H9 (cell line): ENCODE data around the gene CC2D2A. TPM values are rescaled to one million over a fixed set of nuclear protein-coding genes. Genes with fewer than 3 reads are reported as not detected.

Experiments
- DNase-seq: peaks from one replicate; pipeline ENCODE4 v3.0.0-alpha.2; 2017
- H2AFZ ChIP-seq: one replicate; pipeline ENCODE4 v1.6.1; 2013; ENCODE audit warnings: mild to moderate bottlenecking, low read length, control low read depth, moderate library complexity
- H2AK5ac ChIP-seq: 2 replicates; pipeline ENCODE4 v1.6.1; 2013; ENCODE audit warnings: low read length, control low read depth, mixed read lengths; ENCODE audit not compliant: insufficient read length
- H2BK120ac ChIP-seq: one replicate; pipeline ENCODE4 v1.6.1; 2013; ENCODE audit warnings: low read depth, mild to moderate bottlenecking, low read length, control low read depth, inconsistent platforms; ENCODE audit not compliant: poor library complexity, severe bottlenecking
- H2BK12ac ChIP-seq: 2 replicates; pipeline ENCODE4 v1.6.1; 2013; ENCODE audit warnings: low read length, control low read depth, mixed read lengths, low read depth; ENCODE audit not compliant: insufficient read length
- H2BK15ac ChIP-seq: 2 replicates; pipeline ENCODE4 v1.6.1; 2013; ENCODE audit warnings: low read depth, low read length, control low read depth
- H2BK20ac ChIP-seq: one replicate; pipeline ENCODE4 v1.6.1; 2013; ENCODE audit warnings: low read depth, mild to moderate bottlenecking, low read length, control low read depth, inconsistent platforms; ENCODE audit not compliant: poor library complexity, severe bottlenecking
- H2BK5ac ChIP-seq: 2 replicates; pipeline ENCODE4 v1.6.1; 2013; ENCODE audit warnings: low read length, control low read depth, mixed read lengths; ENCODE audit not compliant: insufficient read length
- H3K14ac ChIP-seq: 2 replicates; pipeline ENCODE4 v1.6.1; 2013; ENCODE audit warnings: low read length, control low read depth; ENCODE audit not compliant: insufficient read depth
- H3K18ac ChIP-seq: 2 replicates; pipeline ENCODE4 v1.6.1; 2013; ENCODE audit warnings: low read depth, mild to moderate bottlenecking, mixed read lengths, low read length, control low read depth; ENCODE audit not compliant: insufficient read length
- H3K23ac ChIP-seq: 2 replicates; pipeline ENCODE4 v1.6.1; 2013; ENCODE audit warnings: low read length, control low read depth, mixed read lengths, low read depth; ENCODE audit not compliant: insufficient read length
- H3K23me2 ChIP-seq: 2 replicates; pipeline ENCODE4 v1.6.1; 2013; ENCODE audit warnings: low read depth, mild to moderate bottlenecking, mixed read lengths, low read length, control low read depth; ENCODE audit not compliant: insufficient read length, poor library complexity, severe bottlenecking
- H3K27ac ChIP-seq: 2 replicates; pipeline ENCODE4 v1.5.1; 2013; ENCODE audit warnings: low read length, control low read depth, mixed read lengths, low read depth; ENCODE audit not compliant: insufficient read length
- H3K27me3 ChIP-seq: 2 replicates; pipeline ENCODE4 v1.6.1; 2013; ENCODE audit warnings: low read length, control low read depth, inconsistent platforms; ENCODE audit not compliant: insufficient read depth
- H3K4ac ChIP-seq: 2 replicates; pipeline ENCODE4 v1.6.1; 2013; ENCODE audit warnings: low read depth, mild to moderate bottlenecking, control low read depth, inconsistent platforms, low read length, moderate library complexity
- H3K4me1 ChIP-seq: 2 replicates; pipeline ENCODE4 v1.6.1; 2013; ENCODE audit warnings: low read length, control low read depth, inconsistent platforms; ENCODE audit not compliant: insufficient read depth
- H3K4me2 ChIP-seq: 2 replicates; pipeline ENCODE4 v1.6.1; 2013; ENCODE audit warnings: low read length, control low read depth, mixed read lengths; ENCODE audit not compliant: insufficient read length, insufficient read depth
- H3K56ac ChIP-seq: 2 replicates; pipeline ENCODE4 v1.6.1; 2013; ENCODE audit warnings: low read depth, mild to moderate bottlenecking, mixed read lengths, low read length, control low read depth; ENCODE audit not compliant: insufficient read length
- H3K79me1 ChIP-seq: 2 replicates; pipeline ENCODE4 v1.6.1; 2013; ENCODE audit warnings: low read depth, mild to moderate bottlenecking, moderate library complexity, low read length, control low read depth, inconsistent platforms; ENCODE audit not compliant: insufficient read depth, poor library complexity, severe bottlenecking
- H3K79me2 ChIP-seq: 2 replicates; pipeline ENCODE4 v1.6.1; 2013; ENCODE audit warnings: low read length, control low read depth, inconsistent platforms; ENCODE audit not compliant: insufficient read depth
- H3K9ac ChIP-seq: 2 replicates; pipeline ENCODE4 v1.6.1; 2013; ENCODE audit warnings: low read length, control low read depth, mixed read lengths; ENCODE audit not compliant: insufficient read length; ENCODE audit errors: extremely low read depth
- H3K9me3 ChIP-seq: one replicate; pipeline ENCODE4 v1.6.1; 2013; ENCODE audit warnings: low read depth, low read length, inconsistent platforms; ENCODE audit not compliant: control insufficient read depth
- H3T11ph ChIP-seq: one replicate; pipeline ENCODE4 v1.6.1; 2013; ENCODE audit warnings: mild to moderate bottlenecking, low read length, control low read depth, inconsistent platforms
- H4K20me1 ChIP-seq: one replicate; pipeline ENCODE4 v1.6.1; 2013; ENCODE audit not compliant: control insufficient read depth, insufficient read length, insufficient read depth
- H4K5ac ChIP-seq: 2 replicates; pipeline ENCODE4 v1.6.1; 2013; ENCODE audit warnings: low read depth, mild to moderate bottlenecking, mixed read lengths, low read length, control low read depth; ENCODE audit not compliant: insufficient read length
- H4K8ac ChIP-seq: replicated peaks from 2 replicates; pipeline ENCODE4 v1.6.1; 2013; ENCODE audit warnings: low read length, control low read depth, mixed read lengths, low read depth; ENCODE audit not compliant: insufficient read length
- H4K91ac ChIP-seq: 2 replicates; pipeline ENCODE4 v1.6.1; 2013; ENCODE audit warnings: low read depth, mild to moderate bottlenecking, moderate library complexity, mixed read lengths, low read length, control low read depth; ENCODE audit not compliant: insufficient read length
- H3K27ac Mint-ChIP-seq, 3 experiments: 2 replicates in 2 of 3; 3 replicates in 1 of 3; pipeline ENCODE4 v1.8.0; 2020 to 2021; ENCODE audit warnings: mixed read lengths in 3 of 3, mild to moderate bottlenecking in 1 of 3, moderate library complexity in 1 of 3
- H3K27me3 Mint-ChIP-seq: 2 replicates; pipeline ENCODE4 v1.8.0; 2021; ENCODE audit warnings: low read depth, mild to moderate bottlenecking, moderate library complexity, mixed read lengths
- H3K36me3 Mint-ChIP-seq, 3 experiments: 2 replicates in 2 of 3; 3 replicates in 1 of 3; pipeline ENCODE4 v1.8.0; 2020 to 2021; ENCODE audit warnings: low read depth in 3 of 3, mixed read lengths in 3 of 3; ENCODE audit not compliant: insufficient read depth in 1 of 3
- H3K4me1 Mint-ChIP-seq, 2 experiments: 2 replicates each; pipeline ENCODE4 v1.8.0; 2020; ENCODE audit warnings: mixed read lengths in 2 of 2
- H3K4me3 Mint-ChIP-seq, 2 experiments: 2 replicates in 1 of 2; 3 replicates in 1 of 2; pipeline ENCODE4 v1.8.0; 2020 to 2021; ENCODE audit warnings: mild to moderate bottlenecking in 2 of 2, mixed read lengths in 2 of 2, moderate library complexity in 1 of 2
- H3K9me3 Mint-ChIP-seq, 2 experiments: 2 replicates in 1 of 2; 3 replicates in 1 of 2; pipeline ENCODE4 v1.8.0; 2020; ENCODE audit warnings: mild to moderate bottlenecking in 2 of 2, mixed read lengths in 2 of 2, moderate library complexity in 1 of 2
- CTCF ChIP-seq: fragments of 200-600 bp; sonication (generic); conservative IDR thresholded peaks from 3 replicates; pipeline ENCODE4 v1.8.0; 2021; ENCODE audit warnings: antibody characterized with exemption, mild to moderate bottlenecking
- WGBS: extraction: QIAGEN DNeasy Blood & Tissue Kit; methylation state at CpG from one replicate; pipeline ENCODE4 v1.1.7; 2013; ENCODE audit warnings: missing lambda C conversion rate, low lambda C conversion rate, mixed read lengths; ENCODE audit not compliant: insufficient read length; ENCODE audit errors: extremely low coverage; 5-methylcytosine and 5-hydroxymethylcytosine counted together
- total RNA-seq: library from RNA; stranded (reverse); gene quantifications from 2 replicates; pipeline ENCODE4 v1.2.1, GENCODE V29; 2021

The CC2D2A gene
- total RNA-seq, 1 experiment from 2014 or later, result 10.4 TPM

- Mint-ChIP-seq H3K27ac (no peak overlapping the region), H3K27me3 (no peaks in the 10 kb centered on the region), H3K4me3 (no peak overlapping the region), H3K36me3 (peaks cover 0 to 12% (median under 1%) of the 10 kb centered on the region in 3 experiments; a peak in 5 of 7 replicates), H3K4me1 (peaks cover 8 to 14% of the 10 kb centered on the region in 2 experiments; a peak in 3 of 4 replicates), H3K9me3 (no peaks in the 10 kb centered on the region)
- no CpG with 5 or more reads among the region's 2 CpGs for WGBS
- Histone ChIP-seq H3K4me2 (no peak overlapping the region), H2AFZ (no peak overlapping the region), H3K79me1 (no peaks in the 10 kb centered on the region), H2BK12ac (no peak overlapping the region), H3K27ac (no peak overlapping the region), H3K79me2 (no peaks in the 10 kb centered on the region), H4K5ac (no peak overlapping the region), H2BK120ac (no peak overlapping the region), H2BK20ac (no peak overlapping the region), H3K56ac (no peak overlapping the region), H3K23me2 (no peaks in the 10 kb centered on the region), H3K4me1 (peaks cover 4% of the 10 kb centered on the region; the same call in 1 of the 2 replicates), H2AK5ac (no peak overlapping the region), H3K9ac (no peak overlapping the region), H3K9me3 (no peaks in the 10 kb centered on the region), H2BK5ac (no peak overlapping the region), H4K20me1 (no peaks in the 10 kb centered on the region), H3K14ac (no peak overlapping the region; the same call in 1 of the 2 replicates), H2BK15ac (no peak overlapping the region), H3K18ac (no peak overlapping the region), H3K4ac (no peak overlapping the region), H3K27me3 (no peaks in the 10 kb centered on the region), H4K91ac (no peak overlapping the region), H4K8ac (no peak overlapping the region), H3K23ac (no peak overlapping the region), H3T11ph (no peak overlapping the region)
- TF ChIP-seq CTCF, result no peak
- no peak for DNase-seq
Measured at GRCh38 chr4:15557786-15558550, 88.3 kb downstream of the CC2D2A start.
